IMR-90 (cell line): Measurements from ENCODE around the gene TMEM204. TPM values are rescaled to one million over a fixed set of nuclear protein-coding genes. Genes with fewer than 3 reads are reported as not detected.
A peak's percentile ranks its signal among the peaks of the same experiment; 100 is the strongest.

Source experiments
- ATAC-seq: fragments of 200-7000 bp; cut with Tn5 transposase; 2 replicates; pipeline ENCODE4 v1.9.1; 2020; ENCODE audit warnings: low read depth, mild to moderate bottlenecking, moderate library complexity
- BruUV-seq: library from RNA; stranded (reverse); fragments of 400-500 nt; replicated peaks from 2 replicates; lab custom pipeline; 2021; lab: Mats Ljungman, UMichigan
- CTCF ChIA-PET: fragments of 300-600 bp; formaldehyde crosslinking; extraction: SDS; loops from one replicate; lab custom pipeline; 2021; ENCODE audit warnings: antibody characterized with exemption; lab: Yijun Ruan, JAX
- POLR2A ChIA-PET: fragments of 300-600 bp; sonication (Branson Sonifier 250); formaldehyde crosslinking; loops from one replicate; lab custom pipeline; 2022; ENCODE audit warnings: antibody characterized with exemption; ENCODE audit not compliant: unreplicated experiment; lab: Charles Lee
- DNase-seq: peaks from one replicate; pipeline ENCODE4 v3.0.0; 2013
- H2AFZ ChIP-seq: replicated peaks from 2 replicates; pipeline ENCODE3; 2013; ENCODE audit warnings: low read length, mild to moderate bottlenecking; ENCODE audit not compliant: poor library complexity
- H2AK5ac ChIP-seq: 2 replicates; pipeline ENCODE4 v1.6.1; 2013; ENCODE audit warnings: low read depth, low read length, inconsistent platforms
- H2AK9ac ChIP-seq: replicated peaks from 2 replicates; pipeline ENCODE3; 2013; ENCODE audit warnings: mild to moderate bottlenecking, low read depth, low read length, moderate library complexity; ENCODE audit not compliant: poor library complexity
- H2BK120ac ChIP-seq: 2 replicates; pipeline ENCODE4 v1.6.1; 2013; ENCODE audit warnings: low read depth, low read length, inconsistent platforms
- H2BK15ac ChIP-seq: 3 replicates; pipeline ENCODE4 v1.6.1; 2013; ENCODE audit warnings: low read depth, low read length, inconsistent platforms
- H2BK20ac ChIP-seq: 2 replicates; pipeline ENCODE4 v1.6.1; 2013; ENCODE audit warnings: low read depth, mild to moderate bottlenecking, inconsistent platforms, low read length, moderate library complexity
- H2BK5ac ChIP-seq: 2 replicates; pipeline ENCODE4 v1.6.1; 2013; ENCODE audit warnings: mild to moderate bottlenecking, low read depth, low read length, inconsistent platforms; ENCODE audit not compliant: poor library complexity, severe bottlenecking
- H3K14ac ChIP-seq: replicated peaks from 2 replicates; pipeline ENCODE4 v1.6.1; 2013; ENCODE audit warnings: low read depth, low read length, inconsistent platforms
- H3K18ac ChIP-seq: 2 replicates; pipeline ENCODE4 v1.6.1; 2013; ENCODE audit warnings: low read depth, low read length, control low read depth
- H3K23ac ChIP-seq: 2 replicates; pipeline ENCODE4 v1.6.1; 2013; ENCODE audit warnings: low read depth, low read length, inconsistent platforms
- H3K27ac ChIP-seq: 2 replicates; pipeline ENCODE4 v1.5.1; 2013; ENCODE audit warnings: mild to moderate bottlenecking, control low read depth, low read length; ENCODE audit not compliant: insufficient read depth
- H3K27me3 ChIP-seq: 2 replicates; pipeline ENCODE4 v1.6.1; 2013; ENCODE audit warnings: low read length; ENCODE audit not compliant: control insufficient read depth, insufficient read depth
- H3K36me3 ChIP-seq: 2 replicates; pipeline ENCODE4 v1.6.1; 2013; ENCODE audit warnings: low read length, mixed read lengths; ENCODE audit not compliant: control insufficient read depth, insufficient read depth
- H3K4ac ChIP-seq: 2 replicates; pipeline ENCODE4 v1.6.1; 2013; ENCODE audit warnings: low read depth, low read length, inconsistent platforms
- H3K4me1 ChIP-seq: 2 replicates; pipeline ENCODE4 v1.6.1; 2013; ENCODE audit warnings: low read length, mixed read lengths; ENCODE audit not compliant: control insufficient read depth, insufficient read depth
- H3K4me2 ChIP-seq: 2 replicates; pipeline ENCODE4 v1.6.1; 2013; ENCODE audit warnings: low read depth, mild to moderate bottlenecking, control low read depth, low read length, moderate library complexity
- H3K4me3 ChIP-seq: 2 replicates; pipeline ENCODE4 v1.5.1; 2013; ENCODE audit warnings: low read depth, mild to moderate bottlenecking, control low read depth, low read length, moderate library complexity; ENCODE audit not compliant: insufficient read depth
- H3K56ac ChIP-seq: 2 replicates; pipeline ENCODE4 v1.6.1; 2013; ENCODE audit warnings: low read length, inconsistent platforms; ENCODE audit not compliant: insufficient read depth; ENCODE audit errors: extremely low read depth
- H3K79me1 ChIP-seq, 2 experiments: 2 replicates each; pipeline ENCODE4 v1.6.1; 2013; ENCODE audit warnings: low read length in 2 of 2, inconsistent platforms in 1 of 2, low read depth in 1 of 2
- H3K9ac ChIP-seq: 2 replicates; pipeline ENCODE4 v1.6.1; 2013; ENCODE audit warnings: low read depth, low read length, control low read depth
- H3K9me1 ChIP-seq: 2 replicates; pipeline ENCODE4 v1.6.1; 2013; ENCODE audit warnings: low read length, inconsistent platforms; ENCODE audit not compliant: insufficient read depth
- H3K9me3 ChIP-seq: 2 replicates; pipeline ENCODE4 v1.6.1; 2013; ENCODE audit warnings: low read length; ENCODE audit not compliant: control insufficient read depth, insufficient read depth
- H4K20me1 ChIP-seq: 2 replicates; pipeline ENCODE4 v1.6.1; 2013; ENCODE audit warnings: low read length, inconsistent platforms; ENCODE audit not compliant: insufficient read depth
- H4K5ac ChIP-seq: 2 replicates; pipeline ENCODE4 v1.6.1; 2013; ENCODE audit warnings: mild to moderate bottlenecking, low read depth, low read length, control low read depth
- H4K8ac ChIP-seq, 2 experiments: 2 replicates each; pipeline ENCODE4 v1.6.1; 2013; ENCODE audit warnings: low read depth in 2 of 2, low read length in 2 of 2, control low read depth in 1 of 2, inconsistent platforms in 1 of 2
- H4K91ac ChIP-seq: 2 replicates; pipeline ENCODE4 v1.6.1; 2013; ENCODE audit warnings: low read depth, low read length, inconsistent platforms; ENCODE audit not compliant: insufficient read depth
- BHLHE40 ChIP-seq: fragments of 150-350 bp; IDR thresholded peaks from 2 replicates; pipeline ENCODE4 v1.6.1; 2016; ENCODE audit warnings: mild to moderate bottlenecking, low read depth, low read length
- WGBS, 2 experiments: methylation state at CpG; one replicate each; pipeline versions ENCODE4 v1.1.5 to v1.1.7; 2013; ENCODE audit warnings: missing lambda C conversion rate in 2 of 2; ENCODE audit not compliant: insufficient read length in 1 of 2; ENCODE audit errors: extremely low coverage in 2 of 2; 5-methylcytosine and 5-hydroxymethylcytosine counted together
- dilution Hi-C: fragments of 300-500 bp; cut with HindIII; formaldehyde crosslinking; loops from one replicate; pipeline ENCODE4 v1.14.3; 2018; ENCODE audit warnings: low sequenced_read_pairs; ENCODE audit not compliant: unreplicated experiment
- in situ Hi-C: fragments of 300-500 bp; cut with MboI; formaldehyde crosslinking; loops from 3 replicates; pipeline ENCODE4 v1.14.3; 2019; ENCODE audit warnings: low sequenced_read_pairs, inconsistent platforms, mixed read lengths
- intact Hi-C: fragments of 100-400 bp; cut with micrococcal nuclease; formaldehyde crosslinking; loops from 2 replicates; pipeline ENCODE4 v1.10.0; 2022
- polyA plus RNA-seq, 3 experiments: library from polyadenylated mRNA; depleted of rRNA; stranded (reverse); fragments of >200 nt; gene quantifications; 2 replicates each; pipeline ENCODE4 v1.2.3, GENCODE V29; 2012; ENCODE audit warnings: low replicate concordance in 1 of 3
- total RNA-seq: library from RNA; depleted of rRNA; stranded (reverse); fragments of >200 nt; gene quantifications from 2 replicates; pipeline ENCODE4 v1.2.3, GENCODE V29; 2012

Gene TMEM204
- total and polyA plus RNA-seq, 2 of the 4 experiments (the other 2 are of a cell fraction), result 7.0 to 12.3 TPM

DNA sequence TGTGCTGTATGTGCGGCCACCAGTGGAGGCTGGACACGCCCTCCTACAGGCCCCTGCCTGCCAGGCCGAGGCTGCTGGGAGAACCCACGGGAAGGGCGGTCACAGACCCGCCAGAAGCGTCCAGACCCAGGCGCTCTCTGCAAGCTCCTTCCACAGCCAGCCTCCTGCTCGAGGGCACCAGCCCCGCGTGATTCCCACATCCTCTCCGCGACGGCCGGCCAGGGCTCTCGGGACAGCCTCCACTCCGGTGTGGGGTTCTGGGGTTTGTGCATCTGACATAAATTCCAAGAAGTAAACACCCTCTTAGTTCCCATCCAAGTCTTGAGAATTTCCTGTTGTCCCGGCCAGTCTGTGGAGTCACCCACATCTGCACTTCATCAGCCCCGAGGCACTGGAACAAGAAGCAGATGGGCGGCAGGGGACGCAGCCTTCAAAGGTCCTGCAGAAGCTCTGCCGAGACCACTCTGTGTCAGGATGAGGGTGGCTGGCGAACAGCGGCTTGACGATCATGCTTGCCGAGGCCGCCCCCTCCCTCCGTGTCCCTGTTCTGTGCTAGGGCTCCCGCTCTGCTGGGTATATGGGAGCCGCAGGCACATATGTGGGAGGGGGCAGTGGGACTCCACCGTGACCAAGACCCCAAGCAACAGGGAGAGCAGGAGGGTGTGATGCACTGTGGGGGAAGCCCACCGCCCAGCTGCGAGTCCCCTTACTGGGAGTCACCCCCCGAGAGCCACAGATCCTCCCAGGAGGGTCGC, 2.4 kb upstream of the TMEM204 start:
- H3K36me3 ChIP-seq, result peaks cover 2% of the 10 kb centered on the region; the same call in 1 of the 2 replicates
- dilution Hi-C loops, result no loop called here
- no peak overlapping the region for H3K56ac ChIP-seq
- H3K27me3 ChIP-seq, result no peaks in the 10 kb centered on the region
- no peak overlapping the region for H2BK5ac ChIP-seq
- H3K9me1 ChIP-seq, result peaks cover 4% of the 10 kb centered on the region
- no peak for TF ChIP-seq BHLHE40
- H4K20me1 ChIP-seq, result no peaks in the 10 kb centered on the region
- H3K9ac ChIP-seq, result no peak overlapping the region
- H2BK120ac ChIP-seq, result no peak overlapping the region
- no peak overlapping the region for H4K91ac ChIP-seq
- H3K18ac ChIP-seq, result no peak overlapping the region
- H4K8ac ChIP-seq, result no peak overlapping the region
- H2AFZ ChIP-seq, result peak overlapping the region; percentile 69
- intact Hi-C loops, result no loop called here
- H3K23ac ChIP-seq, result no peak overlapping the region
- 0 out of 2 replicates have a peak overlapping the region, but pooled peaks have one; percentile 21 for H2AK5ac ChIP-seq
- peaks cover 17% of the 10 kb centered on the region for H3K4me1 ChIP-seq
- no peak overlapping the region for H3K14ac ChIP-seq
- peak; percentile 43 for DNase-seq
- no peak overlapping the region for H3K4me2 ChIP-seq
- H3K4me3 ChIP-seq, result no peak overlapping the region
- H2AK9ac ChIP-seq, result peak overlapping the region; percentile 63
- H3K27ac ChIP-seq, result no peak overlapping the region
- ChIA-PET POLR2A (no interaction called here), CTCF (no interaction called here)
- no peaks in the 10 kb centered on the region for H3K9me3 ChIP-seq
- H3K4ac ChIP-seq, result no peak overlapping the region
- no peak overlapping the region for H4K5ac ChIP-seq
- H2BK15ac ChIP-seq, result no peak overlapping the region
- BruUV-seq, result no TSS peak
- in situ Hi-C loops, result no loop called here
- peaks cover 5 to 23% of the 10 kb centered on the region in 2 experiments; a peak in 3 of 4 replicates for H3K79me1 ChIP-seq
- ATAC-seq, result no peak
- no peak overlapping the region for H2BK20ac ChIP-seq
- WGBS, 2 experiments, result 58% methylated on average over 18 of the region's 35 CpGs; no CpG with 5 or more reads in 1 of the 2 experiments
